Hindlimb muscle (tissue), 1 donor: ENCODE measurements around the gene RASSF3. TPM values are rescaled to one million over a fixed set of nuclear protein-coding genes. Genes with fewer than 3 reads are reported as not detected.
"Not testable (repeated sequence)": the region's sequence is repeated elsewhere in the genome, so short reads cannot be mapped to it uniquely, and the experiment has no call there.

Source experiments
- DNase-seq: peaks from one replicate; pipeline ENCODE4 v3.0.0-alpha.2; 2013
- polyA plus RNA-seq: library from polyadenylated mRNA; unstranded; fragments of 120-200 nt; gene quantifications from one replicate; pipeline ENCODE4 v1.2.1, GENCODE V29; 2013; ENCODE audit not compliant: insufficient read length

Gene RASSF3
- polyA plus RNA-seq, 1 donor, result 70.8 TPM

DNA sequence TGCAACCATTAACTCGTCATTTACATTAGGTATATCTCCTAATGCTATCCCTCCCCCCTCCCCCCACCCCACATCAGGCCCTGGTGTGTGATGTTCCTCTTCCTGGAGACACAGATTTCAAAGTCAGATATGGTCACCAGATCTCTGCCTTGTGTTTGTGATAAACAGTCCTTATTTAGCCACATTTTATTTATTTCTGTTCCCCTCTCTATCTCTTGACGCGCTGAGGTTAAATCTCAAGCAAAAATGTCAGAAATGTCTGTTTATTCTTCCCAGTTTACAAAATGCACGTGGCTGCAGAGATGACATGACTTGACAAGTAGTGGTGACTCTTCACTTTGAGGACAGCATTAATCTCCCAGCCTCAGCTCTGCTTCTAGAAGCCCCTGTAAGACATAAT is 11.5 kb upstream of the RASSF3 start:
- DNase-seq, result no peak

DNA sequence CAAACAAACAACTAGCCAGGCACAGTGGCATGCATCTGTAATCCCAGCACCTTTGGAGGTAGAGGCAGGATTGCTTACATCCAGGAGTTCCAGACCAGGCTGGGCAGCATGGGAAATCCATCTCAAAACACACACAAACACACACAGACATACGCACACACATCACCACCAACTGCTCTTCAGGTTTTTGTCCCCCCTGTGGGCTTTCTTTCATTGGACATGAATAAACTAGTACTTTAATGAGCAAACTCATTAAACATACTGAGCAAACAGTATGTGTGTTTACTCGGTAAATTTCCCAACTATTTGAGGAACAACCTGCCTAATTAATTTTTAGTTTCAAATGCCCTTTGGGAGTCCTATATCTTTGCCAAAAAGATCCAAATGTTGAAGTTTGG is 10.1 kb upstream of the RASSF3 start:
- DNase-seq, result no peak

DNA sequence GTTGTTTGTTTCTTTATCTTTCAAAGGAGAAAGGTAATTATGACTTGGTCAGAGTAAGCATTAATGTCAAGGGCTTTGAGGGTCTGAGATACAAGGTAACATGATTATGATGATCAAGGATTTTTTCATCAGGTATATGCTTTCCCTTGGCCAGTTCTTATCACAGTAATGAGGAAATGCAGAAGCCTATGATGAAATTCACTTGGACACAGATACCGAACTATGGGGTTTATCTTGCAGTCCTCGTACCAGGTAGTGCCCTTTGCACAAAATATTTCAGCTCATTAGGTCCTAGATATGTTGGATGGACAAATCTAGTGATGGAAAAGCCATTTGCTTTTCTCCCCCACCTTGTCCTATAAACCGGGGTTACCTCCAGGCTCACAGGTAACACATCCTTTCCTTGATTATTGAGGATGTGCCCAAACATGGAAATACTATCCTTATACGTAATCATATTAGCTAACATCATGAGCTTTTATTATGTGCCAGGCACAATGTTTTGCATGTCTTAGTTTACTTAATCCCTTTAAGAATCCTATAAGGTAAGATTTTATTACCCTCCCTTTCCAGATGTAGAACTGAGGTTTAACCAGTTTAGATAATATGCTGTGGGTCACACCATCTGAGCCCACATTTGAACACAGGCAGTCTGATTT is 7.0 kb upstream of the RASSF3 start:
- DNase-seq, result no peak

- DNase-seq, result peak; percentile 25
These were observed 1.3 kb upstream of the RASSF3 start for GRCh38 chr12:64608901-64609535.

- DNase-seq, result no peak
These were observed 688 bp upstream of the RASSF3 start for GRCh38 chr12:64609536-64610078.

GRCh38 chr12:64610660-64611340 is 505 bp downstream of the RASSF3 start:
- peak; percentile 52 for DNase-seq

GRCh38 chr12:64611341-64612284 is 1.3 kb downstream of the RASSF3 start:
- DNase-seq, result peak; percentile 35

- DNase-seq, result no peak
These were observed 2.5 kb downstream of the RASSF3 start for GRCh38 chr12:64612843-64613242.

DNA sequence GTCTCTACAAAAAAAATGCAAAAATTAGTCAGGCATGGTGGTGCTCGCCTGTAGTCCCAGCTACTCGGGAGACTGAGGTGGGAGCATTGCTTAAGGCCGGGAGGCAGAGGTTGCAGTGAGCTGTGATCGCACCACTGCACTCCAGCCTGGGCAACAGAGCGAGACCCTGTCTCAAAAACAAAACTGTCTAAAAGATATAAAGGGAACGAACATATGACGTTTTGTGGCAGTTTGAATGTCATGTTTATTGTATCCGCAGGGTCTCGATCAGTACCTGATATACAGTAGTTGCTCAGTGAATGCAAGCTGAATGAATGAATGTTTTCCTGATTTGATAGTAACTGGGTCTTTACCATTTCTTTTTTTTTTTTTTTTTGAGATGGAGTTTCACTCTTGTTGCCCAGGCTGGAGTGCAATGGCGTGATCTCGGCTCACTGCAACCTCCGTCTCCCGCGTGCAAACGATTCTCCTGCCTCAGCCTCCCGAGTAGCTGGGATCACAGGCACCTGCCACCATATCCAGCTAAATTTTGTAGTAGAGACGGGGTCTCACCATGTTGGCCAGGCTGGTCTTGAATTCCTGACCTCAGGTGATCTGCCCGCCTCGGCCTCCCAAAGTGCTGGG is 3.6 kb downstream of the RASSF3 start:
- not testable (repeated sequence) for DNase-seq

- peak; percentile 58 for DNase-seq
These were observed 5.9 kb downstream of the RASSF3 start for GRCh38 chr12:64616201-64616600.

- peak; percentile 20 for DNase-seq
These were observed 8.8 kb downstream of the RASSF3 start for GRCh38 chr12:64618953-64619590.

- no peak for DNase-seq
These were observed 11.1 kb downstream of the RASSF3 start for GRCh38 chr12:64621257-64621942.

GRCh38 chr12:64624035-64624434 is 13.7 kb downstream of the RASSF3 start:
- no peak for DNase-seq

GRCh38 chr12:64625243-64626077 is 15.2 kb downstream of the RASSF3 start:
- DNase-seq, result peak; percentile 42

GRCh38 chr12:64626588-64626987 is 16.3 kb downstream of the RASSF3 start:
- not testable (repeated sequence) for DNase-seq

- DNase-seq, result no peak
These were observed 17.5 kb downstream of the RASSF3 start for GRCh38 chr12:64627771-64628170.

- no peak for DNase-seq
These were observed 20.9 kb downstream of the RASSF3 start for GRCh38 chr12:64631197-64631596.

GRCh38 chr12:64633011-64633939 is 23.0 kb downstream of the RASSF3 start:
- DNase-seq, result no peak

GRCh38 chr12:64633940-64634337 is 23.6 kb downstream of the RASSF3 start:
- no peak for DNase-seq
